Heart left ventricle (tissue), 13 donors: ENCODE data around the gene SLC2A10.

Experiments
- POLR2A ChIP-seq, 2 donors: fragments of 450-650 bp; IDR thresholded peaks; one replicate each; pipeline ENCODE4 v1.6.1; 2017; ENCODE audit warnings: antibody characterized with exemption in 2 of 2, mild to moderate bottlenecking in 2 of 2, moderate library complexity in 2 of 2
- TF ChIP-seq, protein P1 (sequence below), 12 donors: fragments of 200-600 bp; sonication (generic) in 4 of 12; IDR thresholded peaks; one replicate each; pipeline versions ENCODE4 v1.5.0 to v1.8.0; 2018 to 2022; ENCODE audit warnings: antibody characterized with exemption in 12 of 12, mild to moderate bottlenecking in 5 of 12
- donor health status: ischemic (EF 13 %, LVEDD 7.1; RV severe dilation, severe dysfunction).
- donor health status: DM: no; HTN: yes; CAD: no.
- donor health status: DM: no; HTN: no; CAD: no.
- donor health status: ischemic (EF 25% LVEDD 6.9; RV normal size, moderate dysfunction).
- donor health status: ischemic (EF 25% LVEDD 5.7; RV mildly dilated, moderate dysfunction).
- donor health status: ischemic (EF 35%, LVEDD 5.7; RV mildly dilated, moderate dysfunction).
- donor health status: nonischemic (EF 11% LVEDD 7.7; RV severe dilation, severe dysfunction).
- donor health status: DM: yes; HTN: yes; CAD: no.
- donor health status: PGD.
- donor health status: ischemic (EF 29% LVEDD 5.4; RV normal size, mild dysfunction).
- donor health status: nonischemic (EF 23%, LVEDD 6.1; RV moderate dilation, normal function).

DNA sequence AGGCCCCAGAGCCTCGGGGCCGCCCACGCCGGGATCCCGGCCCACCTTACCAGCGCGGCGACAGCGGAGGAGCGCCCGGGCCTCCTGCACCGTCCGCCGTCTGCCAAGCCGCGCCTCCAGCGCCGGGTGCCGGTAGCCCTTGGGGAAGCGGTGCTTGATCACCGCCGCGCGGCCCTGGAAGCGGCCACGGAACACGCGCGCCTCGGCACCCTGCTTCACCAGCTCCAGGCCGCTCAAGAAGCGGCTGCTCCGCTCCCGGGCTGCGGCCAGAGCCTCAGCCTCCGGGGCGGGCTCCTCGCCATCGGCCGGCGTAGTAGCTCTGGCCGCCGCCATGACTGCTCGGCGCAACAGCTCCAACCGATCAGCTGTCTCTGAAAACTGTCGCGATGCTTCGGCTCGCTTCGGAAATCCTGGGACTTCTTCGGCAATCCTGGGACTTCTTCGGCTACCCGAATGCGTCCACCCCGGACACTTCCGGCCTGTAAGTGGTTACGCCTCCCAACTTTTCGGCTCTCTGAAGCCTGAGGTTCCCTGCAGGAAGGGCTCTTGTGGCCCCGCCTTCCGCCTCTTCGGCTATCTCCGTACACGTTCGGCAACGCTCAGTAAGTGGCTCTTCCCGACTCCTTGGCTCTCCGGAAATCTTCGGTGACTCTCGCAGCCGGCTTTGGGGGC, 20.2 kb upstream of the SLC2A10 start, which contains the start of gene TP53RK:
- peak in 1 of 2 donors; percentile 87 for TF ChIP-seq POLR2A (IDR thresholded peaks at IDR 0.05)
- TF ChIP-seq, protein P1, sequence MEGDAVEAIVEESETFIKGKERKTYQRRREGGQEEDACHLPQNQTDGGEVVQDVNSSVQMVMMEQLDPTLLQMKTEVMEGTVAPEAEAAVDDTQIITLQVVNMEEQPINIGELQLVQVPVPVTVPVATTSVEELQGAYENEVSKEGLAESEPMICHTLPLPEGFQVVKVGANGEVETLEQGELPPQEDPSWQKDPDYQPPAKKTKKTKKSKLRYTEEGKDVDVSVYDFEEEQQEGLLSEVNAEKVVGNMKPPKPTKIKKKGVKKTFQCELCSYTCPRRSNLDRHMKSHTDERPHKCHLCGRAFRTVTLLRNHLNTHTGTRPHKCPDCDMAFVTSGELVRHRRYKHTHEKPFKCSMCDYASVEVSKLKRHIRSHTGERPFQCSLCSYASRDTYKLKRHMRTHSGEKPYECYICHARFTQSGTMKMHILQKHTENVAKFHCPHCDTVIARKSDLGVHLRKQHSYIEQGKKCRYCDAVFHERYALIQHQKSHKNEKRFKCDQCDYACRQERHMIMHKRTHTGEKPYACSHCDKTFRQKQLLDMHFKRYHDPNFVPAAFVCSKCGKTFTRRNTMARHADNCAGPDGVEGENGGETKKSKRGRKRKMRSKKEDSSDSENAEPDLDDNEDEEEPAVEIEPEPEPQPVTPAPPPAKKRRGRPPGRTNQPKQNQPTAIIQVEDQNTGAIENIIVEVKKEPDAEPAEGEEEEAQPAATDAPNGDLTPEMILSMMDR (IDR thresholded peaks at IDR 0.05): peak in 9 of 12 donors; percentile 10 to 56 (median 39)
